NCI-H510A treated with DMSO at 0.1 percent for 48 hours (cell line): ENCODE results near the gene BMP6.
"Not testable (repeated sequence)": the region's sequence is repeated elsewhere in the genome, so short reads cannot be mapped to it uniquely, and the experiment has no call there.

Source experiments
- DNase-seq: peaks from one replicate; lab custom pipeline; 2025; lab: John Stamatoyannopoulos, UW

BMP6 gene

GRCh38 chr6:7787731-7788130, 61.8 kb downstream of the BMP6 start:
- DNase-seq = no peak

GRCh38 chr6:7794509-7794908, 68.6 kb downstream of the BMP6 start:
- no peak for DNase-seq

GRCh38 chr6:7797386-7797785, 71.5 kb downstream of the BMP6 start:
- DNase-seq = no peak

- DNase-seq = no peak
Measured at GRCh38 chr6:7798751-7799150, 72.9 kb downstream of the BMP6 start.

GRCh38 chr6:7802662-7803061, 76.8 kb downstream of the BMP6 start:
- DNase-seq = no peak

GRCh38 chr6:7803214-7803613, 77.3 kb downstream of the BMP6 start:
- DNase-seq = no peak

GRCh38 chr6:7805078-7805849, 79.4 kb downstream of the BMP6 start:
- peak; percentile 13 for DNase-seq

GRCh38 chr6:7805850-7806214, 79.9 kb downstream of the BMP6 start:
- no peak for DNase-seq

- DNase-seq = no peak
Measured at GRCh38 chr6:7806711-7807110, 80.8 kb downstream of the BMP6 start.

- no peak for DNase-seq
Measured at GRCh38 chr6:7809346-7809745, 83.4 kb downstream of the BMP6 start.

- no peak for DNase-seq
Measured at GRCh38 chr6:7811441-7811840, 85.5 kb downstream of the BMP6 start.

GRCh38 chr6:7812623-7813022, 86.7 kb downstream of the BMP6 start:
- no peak for DNase-seq

- DNase-seq = no peak
Measured at GRCh38 chr6:7813193-7813592, 87.3 kb downstream of the BMP6 start.

- no peak for DNase-seq
Measured at GRCh38 chr6:7813704-7814103, 87.8 kb downstream of the BMP6 start.

- no peak for DNase-seq
Measured at GRCh38 chr6:7815716-7816115, 89.8 kb downstream of the BMP6 start.

- DNase-seq = not testable (repeated sequence)
Measured at GRCh38 chr6:7817184-7817583, 91.3 kb downstream of the BMP6 start.

GRCh38 chr6:7818257-7819214, 92.6 kb downstream of the BMP6 start:
- DNase-seq = no peak

- DNase-seq = no peak
Measured at GRCh38 chr6:7819431-7820015, 93.6 kb downstream of the BMP6 start.

- DNase-seq = no peak
Measured at GRCh38 chr6:7820288-7820835, 94.5 kb downstream of the BMP6 start.

GRCh38 chr6:7821426-7821825, 95.5 kb downstream of the BMP6 start:
- DNase-seq = no peak

- DNase-seq = no peak
Measured at GRCh38 chr6:7823552-7823951, 97.7 kb downstream of the BMP6 start.

GRCh38 chr6:7825986-7826385, 100.1 kb downstream of the BMP6 start:
- no peak for DNase-seq

- DNase-seq = no peak
Measured at GRCh38 chr6:7827142-7827541, 101.2 kb downstream of the BMP6 start.
